ENCODE results near the gene PHACTR3. TPM values are rescaled to one million over a fixed set of nuclear protein-coding genes. Genes with fewer than 3 reads are reported as not detected.
A peak's percentile ranks its signal among the peaks of the same experiment; 100 is the strongest.

Gene PHACTR3
- total and polyA plus RNA-seq, 4 donors, result 0.14 to 0.42 (median 0.17) TPM

GRCh38 chr20:59633656-59634251, 29.4 kb downstream of the PHACTR3 start:
- Histone ChIP-seq H3K4me1 (ENCODE audit: control insufficient read depth in 4 of 4, insufficient read depth in 4 of 4, low read length in 3 of 4) (no peaks in the 10 kb centered on the region), H3K4me3 (ENCODE audit: low read depth in 1 of 3, low read length in 3 of 3) (no peak overlapping the region), H3K9ac (ENCODE audit: low read depth in 1 of 2, low read length in 2 of 2) (no peak overlapping the region), H3K9me3 (ENCODE audit: control insufficient read depth in 4 of 4, low read length in 3 of 4) (no peaks in the 10 kb centered on the region), H3K27ac (ENCODE audit: low read depth in 1 of 2, low read length in 2 of 2) (no peak overlapping the region), H3K27me3 (ENCODE audit: control insufficient read depth in 4 of 4, insufficient read depth in 4 of 4, low read length in 3 of 4) (peaks cover 0 to 2% (median 0%) of the 10 kb centered on the region in 4 donors), H3K36me3 (ENCODE audit: control insufficient read depth in 4 of 4, insufficient read depth in 3 of 4, low read depth in 1 of 4, low read length in 3 of 4) (no peaks in the 10 kb centered on the region)
- DNase-seq (ENCODE audit: low spot score), result no peak
- 85% methylated on average over 6 of the region's 6 CpGs for WGBS
- TF ChIP-seq RXRA (IDR thresholded peaks at IDR 0.05) (no peak), ATF3 (IDR thresholded peaks at IDR 0.05) (no peak), REST (IDR thresholded peaks at IDR 0.05) (no peak), JUND (IDR thresholded peaks at IDR 0.05) (no peak)

- Histone ChIP-seq H3K9me3 (ENCODE audit: control insufficient read depth in 4 of 4, low read length in 3 of 4) (no peaks in the 10 kb centered on the region), H3K4me3 (ENCODE audit: low read depth in 1 of 3, low read length in 3 of 3) (no peak overlapping the region), H3K27ac (ENCODE audit: low read depth in 1 of 2, low read length in 2 of 2) (no peak overlapping the region), H3K4me1 (ENCODE audit: control insufficient read depth in 4 of 4, insufficient read depth in 4 of 4, low read length in 3 of 4) (no peaks in the 10 kb centered on the region), H3K27me3 (ENCODE audit: control insufficient read depth in 4 of 4, insufficient read depth in 4 of 4, low read length in 3 of 4) (peaks cover 0 to 2% (median 0%) of the 10 kb centered on the region in 4 donors), H3K36me3 (ENCODE audit: control insufficient read depth in 4 of 4, insufficient read depth in 3 of 4, low read depth in 1 of 4, low read length in 3 of 4) (no peaks in the 10 kb centered on the region), H3K9ac (ENCODE audit: low read depth in 1 of 2, low read length in 2 of 2) (no peak overlapping the region)
- 80% methylated on average over 18 of the region's 18 CpGs for WGBS
- DNase-seq (ENCODE audit: low spot score), result peak; percentile 8
- TF ChIP-seq SP1 (IDR thresholded peaks at IDR 0.05) (no peak), ATF3 (IDR thresholded peaks at IDR 0.05) (no peak), YY1 (IDR thresholded peaks at IDR 0.05) (no peak), REST (IDR thresholded peaks at IDR 0.05) (no peak), ZBTB33 (IDR thresholded peaks at IDR 0.05) (no peak), MAX (IDR thresholded peaks at IDR 0.05) (no peak), RAD21 (IDR thresholded peaks at IDR 0.05) (no peak), EGR1 (IDR thresholded peaks at IDR 0.05; ENCODE audit: low read depth in 2 of 2) (no peak), NR2F2 (IDR thresholded peaks at IDR 0.05) (no peak), RXRA (IDR thresholded peaks at IDR 0.05) (no peak), JUND (IDR thresholded peaks at IDR 0.05) (no peak), GABPA (IDR thresholded peaks at IDR 0.05 in 1 of 2, conservative IDR thresholded peaks at IDR 0.05 in 1 of 2) (no peak), HNF4G (IDR thresholded peaks at IDR 0.05) (no peak), CTCF (IDR thresholded peaks at IDR 0.05; ENCODE audit: low read depth, low read length, missing input control) (no peak), TAF1 (conservative IDR thresholded peaks at IDR 0.05) (no peak)
These were observed 30.2 kb downstream of the PHACTR3 start for GRCh38 chr20:59634435-59635005.

Measured in liver (tissue), 9 donors.